GM12891 (cell line): ENCODE results near the gene HSPA4.

Source experiments
- DNase-seq: peaks from one replicate; pipeline ENCODE4 v3.0.0; 2011; ENCODE audit warnings: low spot score; ENCODE audit not compliant: insufficient read length
- FAIRE-seq: peaks from 2 replicates; lab custom pipeline; 2011; peaks lifted over from hg19 to GRCh38; lab: Jason Lieb, UNC
- PAX5 ChIP-seq: IDR thresholded peaks from 2 replicates; pipeline ENCODE4 v1.6.1; 2011; ENCODE audit warnings: low read length, moderate library complexity, mild to moderate bottlenecking; ENCODE audit not compliant: insufficient read depth, severe bottlenecking
- POLR2A ChIP-seq: IDR thresholded peaks from 2 replicates; pipeline ENCODE4 v1.6.1; 2011; ENCODE audit warnings: low read depth, low read length, control low read depth
- POLR2AphosphoS5 ChIP-seq: IDR thresholded peaks from 2 replicates; pipeline ENCODE4 v1.6.1; 2011; ENCODE audit warnings: low read depth, low read length, control low read depth
- SPI1 ChIP-seq: IDR thresholded peaks from 2 replicates; pipeline ENCODE4 v1.6.1; 2011; ENCODE audit warnings: low read depth, low read length, control low read depth

The HSPA4 gene

GRCh38 chr5:133154274-133155075 lies 102.7 kb downstream of the HSPA4 start:
- DNase-seq (no peak), FAIRE-seq (no peak)
- TF ChIP-seq POLR2A (no peak), PAX5 (no peak), SPI1 (no peak)

DNA sequence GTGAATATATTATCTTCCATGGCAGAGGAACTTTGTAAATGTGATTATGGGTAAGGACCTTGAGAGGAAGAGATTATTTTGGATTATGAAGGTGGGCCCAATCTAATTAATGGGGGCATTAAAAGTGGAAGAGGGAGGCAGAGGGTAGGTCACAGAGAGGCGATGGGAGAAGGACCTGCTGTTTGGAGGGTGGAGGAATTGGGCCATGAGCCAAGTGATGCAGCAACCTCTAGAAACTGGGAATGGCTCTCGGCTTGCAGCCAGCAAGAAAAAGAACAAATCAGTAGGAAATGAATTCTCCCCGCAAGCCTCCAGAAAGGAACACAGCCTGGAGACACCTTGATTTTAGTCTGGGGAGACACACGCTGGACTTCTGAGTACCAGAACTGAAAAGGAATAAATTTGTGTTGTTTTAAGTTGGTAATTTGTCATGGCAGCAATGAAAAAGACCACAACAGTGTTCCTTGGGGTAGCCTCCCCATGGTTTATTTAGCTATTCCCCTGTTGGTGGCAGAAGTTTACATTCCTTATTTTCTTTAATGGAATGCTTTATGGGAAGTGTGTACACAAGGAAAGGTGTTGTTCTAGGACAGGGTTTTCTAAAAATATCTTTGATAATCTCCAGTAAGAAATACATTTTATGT lies 103.6 kb downstream of the HSPA4 start:
- no peak for DNase-seq
- FAIRE-seq, result no peak
- TF ChIP-seq POLR2A (no peak), POLR2AphosphoS5 (no peak)
